ENCODE data around the gene COL23A1. TPM values are rescaled to one million over a fixed set of nuclear protein-coding genes. Genes with fewer than 3 reads are reported as not detected.
A peak's percentile ranks its signal among the peaks of the same experiment; 100 is the strongest.

Gene COL23A1
- total RNA-seq, 4 donors from 2014 or later = 0.83 to 1.8 (median 1.5) TPM

- peaks cover 0 to 14% (median 13%) of the 10 kb centered on the region in 4 donors for H3K4me1 ChIP-seq
- no peak for DNase-seq (ENCODE audit: extremely low spot score)
- H3K27ac ChIP-seq (replicated peaks in 1 of 4) = no peak overlapping the region
- H3K27me3 ChIP-seq = peaks cover 0 to 13% (median 0%) of the 10 kb centered on the region in 4 donors
- 66% methylated on average over 5 of the region's 5 CpGs for WGBS
- H3K4me3 ChIP-seq = no peak overlapping the region
- intact Hi-C loops (cut with DNase I) = no loop called here
- H3K9me3 ChIP-seq = no peaks in the 10 kb centered on the region
- H3K36me3 ChIP-seq = no peaks in the 10 kb centered on the region
- TF ChIP-seq CTCF (IDR thresholded peaks at IDR 0.05) (no peak), EP300 (IDR thresholded peaks at IDR 0.05) (no peak), POLR2A (IDR thresholded peaks at IDR 0.05; ENCODE audit: low read depth) (no peak), POLR2AphosphoS5 (IDR thresholded peaks at IDR 0.05) (no peak)
These were observed 232.5 kb downstream of the COL23A1 start for GRCh38 chr5:178357678-178358077.

GRCh38 chr5:178357121-178357521 is 233.1 kb downstream of the COL23A1 start:
- H3K9me3 ChIP-seq = no peaks in the 10 kb centered on the region
- no peak overlapping the region for H3K27ac ChIP-seq (replicated peaks in 1 of 4)
- intact Hi-C loops (cut with DNase I) = no loop called here
- no peak for DNase-seq (ENCODE audit: extremely low spot score)
- WGBS = 67% methylated on average over 12 of the region's 13 CpGs
- H3K36me3 ChIP-seq = no peaks in the 10 kb centered on the region
- peaks cover 0 to 14% (median 13%) of the 10 kb centered on the region in 4 donors for H3K4me1 ChIP-seq
- TF ChIP-seq EP300 (IDR thresholded peaks at IDR 0.05) (no peak), POLR2AphosphoS5 (IDR thresholded peaks at IDR 0.05) (peak; percentile 28 to 32)
- H3K4me3 ChIP-seq = no peak overlapping the region
- H3K27me3 ChIP-seq = peaks cover 0 to 13% (median 0%) of the 10 kb centered on the region in 4 donors

GRCh38 chr5:178356431-178356872 is 233.7 kb downstream of the COL23A1 start:
- Histone ChIP-seq H3K9me3 (no peaks in the 10 kb centered on the region), H3K27me3 (peaks cover 0 to 13% (median 0%) of the 10 kb centered on the region in 4 donors), H3K4me1 (peaks cover 0 to 14% (median 13%) of the 10 kb centered on the region in 4 donors), H3K4me3 (peak overlapping the region in 2 of 4 donors; percentile 1 to 4), H3K27ac (replicated peaks in 1 of 4) (no peak overlapping the region), H3K36me3 (no peaks in the 10 kb centered on the region)
- no peak for TF ChIP-seq EP300 (IDR thresholded peaks at IDR 0.05)
- no peak for TF ChIP-seq POLR2A (IDR thresholded peaks at IDR 0.05; ENCODE audit: low read depth)
- TF ChIP-seq CTCF (IDR thresholded peaks at IDR 0.05) = no peak
- TF ChIP-seq POLR2AphosphoS5 (IDR thresholded peaks at IDR 0.05) = no peak
- 10% methylated on average over 13 of the region's 13 CpGs for WGBS
- DNase-seq (ENCODE audit: extremely low spot score) = no peak
- intact Hi-C loops (cut with DNase I) = no loop called here

- intact Hi-C loops (cut with DNase I) = no loop called here
- WGBS = 90% methylated on average over 9 of the region's 9 CpGs
- Histone ChIP-seq H3K4me3 (no peak overlapping the region), H3K27me3 (peaks cover 0 to 13% (median 0%) of the 10 kb centered on the region in 4 donors), H3K36me3 (no peaks in the 10 kb centered on the region), H3K4me1 (peaks cover 0 to 14% (median 13%) of the 10 kb centered on the region in 4 donors), H3K27ac (replicated peaks in 1 of 4) (no peak overlapping the region), H3K9me3 (no peaks in the 10 kb centered on the region)
- no peak for DNase-seq (ENCODE audit: extremely low spot score)
- TF ChIP-seq POLR2A (IDR thresholded peaks at IDR 0.05; ENCODE audit: low read depth) (no peak), EP300 (IDR thresholded peaks at IDR 0.05) (no peak), CTCF (IDR thresholded peaks at IDR 0.05) (no peak), POLR2AphosphoS5 (IDR thresholded peaks at IDR 0.05) (no peak)
These were observed 234.5 kb downstream of the COL23A1 start for GRCh38 chr5:178355671-178356070.

GRCh38 chr5:178353461-178353860 is 236.7 kb downstream of the COL23A1 start:
- TF ChIP-seq POLR2AphosphoS5 (IDR thresholded peaks at IDR 0.05) (no peak), POLR2A (IDR thresholded peaks at IDR 0.05; ENCODE audit: low read depth) (no peak), CTCF (IDR thresholded peaks at IDR 0.05) (no peak), EP300 (IDR thresholded peaks at IDR 0.05) (no peak)
- Histone ChIP-seq H3K27me3 (peaks cover 0 to 15% (median 0%) of the 10 kb centered on the region in 4 donors), H3K4me1 (peaks cover 0 to 14% (median 13%) of the 10 kb centered on the region in 4 donors), H3K36me3 (no peaks in the 10 kb centered on the region), H3K4me3 (no peak overlapping the region), H3K9me3 (no peaks in the 10 kb centered on the region), H3K27ac (replicated peaks in 1 of 4) (no peak overlapping the region)
- 89% methylated on average over 9 of the region's 9 CpGs for WGBS
- no peak for DNase-seq (ENCODE audit: extremely low spot score)
- intact Hi-C loops (cut with DNase I) = no loop called here
